Activated naive CD4-positive, alpha-beta T cell treated with anti-CD3 and anti-CD28 coated beads, Interleukin-2, amount 10 ng/mL, durations not matched to agents 7 days and 5 days (primary cell): Measurements from ENCODE around the gene CDH23.
A peak's percentile ranks its signal among the peaks of the same experiment; 100 is the strongest.

Experiments used
- CTCF ChIA-PET: fragments of 350-600 bp; sonication (Branson Sonifier 250); formaldehyde crosslinking; loops from one replicate; lab custom pipeline; 2021; ENCODE audit warnings: antibody characterized with exemption; lab: Charles Lee
- DNase-seq: peaks from one replicate; pipeline ENCODE4 v3.0.0-alpha.2; 2020
- H3K27ac Mint-ChIP-seq: one replicate; pipeline ENCODE4 v1.8.0; 2021; ENCODE audit warnings: mild to moderate bottlenecking, moderate library complexity, mixed read lengths
- H3K27me3 Mint-ChIP-seq: one replicate; pipeline ENCODE4 v1.8.0; 2021; ENCODE audit warnings: mild to moderate bottlenecking, mixed read lengths
- H3K36me3 Mint-ChIP-seq: one replicate; pipeline ENCODE4 v1.8.0; 2021; ENCODE audit warnings: mixed read lengths
- H3K4me1 Mint-ChIP-seq: one replicate; pipeline ENCODE4 v1.8.0; 2021; ENCODE audit warnings: mixed read lengths
- H3K4me3 Mint-ChIP-seq: one replicate; pipeline ENCODE4 v1.8.0; 2021; ENCODE audit warnings: mild to moderate bottlenecking, moderate library complexity, mixed read lengths
- H3K9me3 Mint-ChIP-seq: one replicate; pipeline ENCODE4 v1.8.0; 2021; ENCODE audit warnings: mixed read lengths

Gene CDH23

GRCh38 chr10:71565284-71566000 is 168.7 kb downstream of the CDH23 start:
- CTCF ChIA-PET = interaction anchor here (1.3 kb wide), 1 partner anchor 249 kb away, joined by 3 read pairs; no protein-coding TSS in a partner anchor
- no peak overlapping the region for H3K27ac Mint-ChIP-seq
- H3K9me3 Mint-ChIP-seq = no peaks in the 10 kb centered on the region
- peaks cover 27% of the 10 kb centered on the region for H3K27me3 Mint-ChIP-seq
- peaks cover under 1% of the 10 kb centered on the region for H3K4me1 Mint-ChIP-seq
- H3K4me3 Mint-ChIP-seq = no peak overlapping the region
- no peak for DNase-seq
- H3K36me3 Mint-ChIP-seq = no peaks in the 10 kb centered on the region

GRCh38 chr10:71567006-71567405 is 170.3 kb downstream of the CDH23 start:
- H3K36me3 Mint-ChIP-seq = no peaks in the 10 kb centered on the region
- H3K27me3 Mint-ChIP-seq = peaks cover 20% of the 10 kb centered on the region
- DNase-seq = no peak
- H3K4me3 Mint-ChIP-seq = no peak overlapping the region
- H3K4me1 Mint-ChIP-seq = peaks cover 3% of the 10 kb centered on the region
- CTCF ChIA-PET = interaction anchor here (1.3 to 5.4 kb wide), 4 partner anchors 12 to 252 kb away, joined by 3 to 50 read pairs (median 5); no protein-coding TSS in a partner anchor
- no peak overlapping the region for H3K27ac Mint-ChIP-seq
- no peaks in the 10 kb centered on the region for H3K9me3 Mint-ChIP-seq

GRCh38 chr10:71568896-71569492 is 172.3 kb downstream of the CDH23 start:
- H3K36me3 Mint-ChIP-seq = no peaks in the 10 kb centered on the region
- CTCF ChIA-PET = interaction anchor here (0.9 to 5.9 kb wide), 20 partner anchors 11 to 262 kb away, joined by 3 to 60 read pairs (median 4); partner anchors contain the start of gene SLC29A3
- no peak overlapping the region for H3K27ac Mint-ChIP-seq
- no peak overlapping the region for H3K4me3 Mint-ChIP-seq
- H3K4me1 Mint-ChIP-seq = peaks cover 3% of the 10 kb centered on the region
- DNase-seq = no peak
- H3K9me3 Mint-ChIP-seq = no peaks in the 10 kb centered on the region
- peaks cover 12% of the 10 kb centered on the region for H3K27me3 Mint-ChIP-seq

- Mint-ChIP-seq H3K27me3 (peaks cover 4% of the 10 kb centered on the region), H3K4me3 (no peak overlapping the region), H3K4me1 (peaks cover 3% of the 10 kb centered on the region), H3K9me3 (no peaks in the 10 kb centered on the region), H3K36me3 (no peaks in the 10 kb centered on the region), H3K27ac (no peak overlapping the region)
- CTCF ChIA-PET = interaction anchor here (0.7 to 5.9 kb wide), 37 partner anchors 9 to 269 kb away, joined by 3 to 60 read pairs (median 5); partner anchors contain the start of genes CDH23 and SLC29A3
- DNase-seq = peak; percentile 86
Observed at GRCh38 chr10:71569775-71570588, 173.3 kb downstream of the CDH23 start.

GRCh38 chr10:71571460-71572175 is 174.9 kb downstream of the CDH23 start:
- Mint-ChIP-seq H3K27me3 (no peaks in the 10 kb centered on the region), H3K4me1 (peaks cover 3% of the 10 kb centered on the region), H3K9me3 (no peaks in the 10 kb centered on the region), H3K27ac (no peak overlapping the region), H3K4me3 (no peak overlapping the region), H3K36me3 (no peaks in the 10 kb centered on the region)
- CTCF ChIA-PET = interaction anchor here (1.2 to 5.9 kb wide), 14 partner anchors 16 to 257 kb away, joined by 3 to 60 read pairs (median 8); partner anchors contain the start of genes CDH23 and SLC29A3
- DNase-seq = no peak

- H3K4me1 Mint-ChIP-seq = peaks cover 3% of the 10 kb centered on the region
- no peaks in the 10 kb centered on the region for H3K36me3 Mint-ChIP-seq
- no peak overlapping the region for H3K27ac Mint-ChIP-seq
- no peaks in the 10 kb centered on the region for H3K27me3 Mint-ChIP-seq
- DNase-seq = no peak
- CTCF ChIA-PET = interaction anchor here (1.4 to 5.9 kb wide), 3 partner anchors 24 to 258 kb away, joined by 6 to 60 read pairs (median 25); no protein-coding TSS in a partner anchor
- no peak overlapping the region for H3K4me3 Mint-ChIP-seq
- no peaks in the 10 kb centered on the region for H3K9me3 Mint-ChIP-seq
Observed at GRCh38 chr10:71572962-71573361, 176.2 kb downstream of the CDH23 start.

GRCh38 chr10:71573562-71574518 is 177.1 kb downstream of the CDH23 start:
- Mint-ChIP-seq H3K36me3 (no peaks in the 10 kb centered on the region), H3K27me3 (no peaks in the 10 kb centered on the region), H3K4me3 (no peak overlapping the region), H3K4me1 (peaks cover 3% of the 10 kb centered on the region), H3K27ac (no peak overlapping the region), H3K9me3 (no peaks in the 10 kb centered on the region)
- no peak for DNase-seq
- CTCF ChIA-PET = interaction anchor here (1.4 to 5.9 kb wide), 2 partner anchors 25 to 259 kb away, joined by 6 to 60 read pairs; no protein-coding TSS in a partner anchor

- peaks cover 5% of the 10 kb centered on the region for H3K27me3 Mint-ChIP-seq
- H3K9me3 Mint-ChIP-seq = no peaks in the 10 kb centered on the region
- CTCF ChIA-PET = no interaction called here
- no peaks in the 10 kb centered on the region for H3K36me3 Mint-ChIP-seq
- no peak overlapping the region for H3K4me3 Mint-ChIP-seq
- H3K4me1 Mint-ChIP-seq = peaks cover 3% of the 10 kb centered on the region
- H3K27ac Mint-ChIP-seq = no peak overlapping the region
- no peak for DNase-seq
Observed at GRCh38 chr10:71575451-71575850, 178.7 kb downstream of the CDH23 start.

GRCh38 chr10:71575934-71576801 is 179.4 kb downstream of the CDH23 start:
- no peaks in the 10 kb centered on the region for H3K36me3 Mint-ChIP-seq
- CTCF ChIA-PET = no interaction called here
- no peak for DNase-seq
- H3K27me3 Mint-ChIP-seq = peaks cover 5% of the 10 kb centered on the region
- H3K4me1 Mint-ChIP-seq = no peaks in the 10 kb centered on the region
- H3K4me3 Mint-ChIP-seq = no peak overlapping the region
- H3K27ac Mint-ChIP-seq = no peak overlapping the region
- no peaks in the 10 kb centered on the region for H3K9me3 Mint-ChIP-seq

- CTCF ChIA-PET = no interaction called here
- Mint-ChIP-seq H3K27me3 (peaks cover 5% of the 10 kb centered on the region), H3K27ac (no peak overlapping the region), H3K4me3 (no peak overlapping the region), H3K4me1 (no peaks in the 10 kb centered on the region), H3K36me3 (no peaks in the 10 kb centered on the region), H3K9me3 (no peaks in the 10 kb centered on the region)
- no peak for DNase-seq
Observed at GRCh38 chr10:71576842-71577241, 180.1 kb downstream of the CDH23 start.

- no peak for DNase-seq
- Mint-ChIP-seq H3K27me3 (peaks cover 5% of the 10 kb centered on the region), H3K27ac (no peak overlapping the region), H3K36me3 (no peaks in the 10 kb centered on the region), H3K9me3 (no peaks in the 10 kb centered on the region), H3K4me1 (no peaks in the 10 kb centered on the region), H3K4me3 (no peak overlapping the region)
- CTCF ChIA-PET = no interaction called here
Observed at GRCh38 chr10:71577345-71577744, 180.6 kb downstream of the CDH23 start.

GRCh38 chr10:71578069-71578468 is 181.3 kb downstream of the CDH23 start:
- CTCF ChIA-PET = interaction anchor here (0.9 kb wide), 1 partner anchor 8 kb away, joined by 4 read pairs; no protein-coding TSS in a partner anchor
- peaks cover 5% of the 10 kb centered on the region for H3K27me3 Mint-ChIP-seq
- no peaks in the 10 kb centered on the region for H3K9me3 Mint-ChIP-seq
- no peaks in the 10 kb centered on the region for H3K4me1 Mint-ChIP-seq
- H3K4me3 Mint-ChIP-seq = no peak overlapping the region
- H3K36me3 Mint-ChIP-seq = no peaks in the 10 kb centered on the region
- no peak for DNase-seq
- no peak overlapping the region for H3K27ac Mint-ChIP-seq
